ENCODE measurements around the gene RIBC2.
"Not testable (repeated sequence)": the region's sequence is repeated elsewhere in the genome, so short reads cannot be mapped to it uniquely, and the experiment has no call there.

Gene RIBC2

GRCh38 chr22:45444168-45444567 is 30.7 kb downstream of the RIBC2 start:
- peak; percentile 76 to 87 for DNase-seq
- Histone ChIP-seq H4K91ac (ENCODE audit: low read depth, low read length) (peak overlapping the region; percentile 99), H2AK5ac (ENCODE audit: low read length) (peak overlapping the region; percentile 99), H3K4ac (ENCODE audit: low read depth, low read length) (peak overlapping the region; percentile 81), H3K9me3 (ENCODE audit: insufficient read depth, low read depth, low read length) (peaks cover 1% of the 10 kb centered on the region), H3K23ac (ENCODE audit: low read length) (no peak overlapping the region), H3K4me3 (ENCODE audit: low read depth, low read length) (no peak overlapping the region), H3K18ac (ENCODE audit: low read length) (peak overlapping the region; percentile 97), H3K36me3 (ENCODE audit: control insufficient read depth in 1 of 2, insufficient read depth in 2 of 2, low read length in 2 of 2) (no peaks in the 10 kb centered on the region), H2BK120ac (ENCODE audit: insufficient read depth, low read length, poor library complexity) (peak overlapping the region; percentile 99), H3K27ac (ENCODE audit: low read depth, low read length) (peak overlapping the region; percentile 97), H3K14ac (ENCODE audit: low read length) (peak overlapping the region; percentile 99), H2BK12ac (ENCODE audit: low read length) (peak overlapping the region; percentile 96), H3K4me2 (ENCODE audit: low read length) (peak overlapping the region; percentile 17), H3K9ac (ENCODE audit: low read length) (peak overlapping the region; percentile 0), H3K27me3 (ENCODE audit: insufficient read depth, low read length) (no peaks in the 10 kb centered on the region), H3K4me1 (ENCODE audit: control insufficient read depth in 1 of 2, insufficient read depth in 2 of 2, low read length in 2 of 2) (peaks cover 45 to 49% of the 10 kb centered on the region in 2 experiments), H2BK5ac (ENCODE audit: low read depth, low read length, poor library complexity) (peak overlapping the region; percentile 98), H2AFZ (ENCODE audit: insufficient read depth, low read length, poor library complexity) (no peak overlapping the region), H3K79me1 (ENCODE audit: low read length) (peaks cover 67% of the 10 kb centered on the region), H4K12ac (ENCODE audit: low read depth, low read length) (peak overlapping the region; percentile 0), H4K8ac (ENCODE audit: low read depth, low read length) (peak overlapping the region; percentile 40), H3K79me2 (ENCODE audit: control insufficient read depth, insufficient read depth, low read length, poor library complexity) (peaks cover 8% of the 10 kb centered on the region)
- no CpG with 5 or more reads among the region's 3 CpGs for WGBS (ENCODE audit: extremely low coverage, insufficient coverage, insufficient read length)

DNA sequence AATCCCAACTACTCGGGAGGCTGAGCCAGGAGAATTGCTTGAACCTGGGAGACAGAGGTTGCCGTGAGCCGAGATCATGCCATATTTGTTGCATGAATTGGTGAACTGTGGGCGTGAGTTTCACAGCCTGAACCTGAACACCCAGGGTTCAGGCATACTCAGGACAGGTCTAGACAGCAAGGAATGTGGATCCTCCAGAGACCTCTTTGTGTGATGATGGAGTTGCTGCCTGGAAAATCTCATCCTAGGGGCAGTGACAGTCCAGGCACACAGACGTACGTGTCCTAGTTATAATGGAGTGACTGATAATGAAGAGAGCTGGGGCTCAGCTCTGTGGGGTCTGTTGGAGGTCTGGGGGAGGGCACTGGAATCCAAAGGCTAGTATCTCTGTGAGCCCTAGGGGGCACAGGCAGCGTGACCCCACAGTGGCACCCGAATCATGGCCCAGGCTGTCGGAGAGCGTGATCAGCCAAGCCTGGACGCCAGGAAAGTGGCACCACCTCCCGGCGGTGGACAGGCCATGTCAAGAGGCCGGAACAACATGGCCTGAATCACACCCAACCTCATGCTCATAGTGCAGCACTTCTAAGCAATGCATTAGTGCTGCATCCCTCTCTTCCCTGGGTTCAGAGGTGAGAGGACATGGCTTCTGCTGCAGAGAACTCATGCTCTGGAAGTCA is 31.7 kb downstream of the RIBC2 start:
- H3K4me3 ChIP-seq (ENCODE audit: low read depth, low read length): no peak overlapping the region
- peak; percentile 89 to 92 for DNase-seq
- H2BK120ac ChIP-seq (ENCODE audit: insufficient read depth, low read length, poor library complexity): peak overlapping the region; percentile 99
- H3K79me1 ChIP-seq (ENCODE audit: low read length): peaks cover 67% of the 10 kb centered on the region
- no CpG with 5 or more reads among the region's 14 CpGs for WGBS (ENCODE audit: extremely low coverage, insufficient coverage, insufficient read length)
- no peak overlapping the region for H3K4me2 ChIP-seq (ENCODE audit: low read length)
- H3K79me2 ChIP-seq (ENCODE audit: control insufficient read depth, insufficient read depth, low read length, poor library complexity): peaks cover 8% of the 10 kb centered on the region
- H3K4me1 ChIP-seq (ENCODE audit: control insufficient read depth in 1 of 2, insufficient read depth in 2 of 2, low read length in 2 of 2): peaks cover 45 to 49% of the 10 kb centered on the region in 2 experiments
- H4K8ac ChIP-seq (ENCODE audit: low read depth, low read length): peak overlapping the region; percentile 85
- no peaks in the 10 kb centered on the region for H3K36me3 ChIP-seq (ENCODE audit: control insufficient read depth in 1 of 2, insufficient read depth in 2 of 2, low read length in 2 of 2)
- peak overlapping the region; percentile 99 for H2BK5ac ChIP-seq (ENCODE audit: low read depth, low read length, poor library complexity)
- H2AFZ ChIP-seq (ENCODE audit: insufficient read depth, low read length, poor library complexity): no peak overlapping the region
- H3K27ac ChIP-seq (ENCODE audit: low read depth, low read length): peak overlapping the region; percentile 97
- H3K9me3 ChIP-seq (ENCODE audit: insufficient read depth, low read depth, low read length): peaks cover 1% of the 10 kb centered on the region
- no peak overlapping the region for H3K23ac ChIP-seq (ENCODE audit: low read length)
- H2AK5ac ChIP-seq (ENCODE audit: low read length): peak overlapping the region; percentile 91
- no peak overlapping the region for H4K12ac ChIP-seq (ENCODE audit: low read depth, low read length)
- no peaks in the 10 kb centered on the region for H3K27me3 ChIP-seq (ENCODE audit: insufficient read depth, low read length)
- no peak overlapping the region for H3K9ac ChIP-seq (ENCODE audit: low read length)
- peak overlapping the region; percentile 93 for H3K14ac ChIP-seq (ENCODE audit: low read length)
- peak overlapping the region; percentile 99 for H4K91ac ChIP-seq (ENCODE audit: low read depth, low read length)
- peak overlapping the region; percentile 11 for H3K4ac ChIP-seq (ENCODE audit: low read depth, low read length)
- H3K18ac ChIP-seq (ENCODE audit: low read length): peak overlapping the region; percentile 96
- H2BK12ac ChIP-seq (ENCODE audit: low read length): peak overlapping the region; percentile 43

GRCh38 chr22:45446216-45446615 is 32.7 kb downstream of the RIBC2 start:
- Histone ChIP-seq H3K14ac (ENCODE audit: low read length) (peak overlapping the region; percentile 55), H3K79me2 (ENCODE audit: control insufficient read depth, insufficient read depth, low read length, poor library complexity) (peaks cover 8% of the 10 kb centered on the region), H3K36me3 (ENCODE audit: control insufficient read depth in 1 of 2, insufficient read depth in 2 of 2, low read length in 2 of 2) (no peaks in the 10 kb centered on the region), H3K9ac (ENCODE audit: low read length) (no peak overlapping the region), H3K79me1 (ENCODE audit: low read length) (peaks cover 66% of the 10 kb centered on the region), H4K8ac (ENCODE audit: low read depth, low read length) (peak overlapping the region; percentile 61), H4K12ac (ENCODE audit: low read depth, low read length) (no peak overlapping the region), H2BK120ac (ENCODE audit: insufficient read depth, low read length, poor library complexity) (peak overlapping the region; percentile 89), H2BK12ac (ENCODE audit: low read length) (peak overlapping the region; percentile 88), H2BK5ac (ENCODE audit: low read depth, low read length, poor library complexity) (peak overlapping the region; percentile 99), H3K18ac (ENCODE audit: low read length) (peak overlapping the region; percentile 78), H3K27ac (ENCODE audit: low read depth, low read length) (peak overlapping the region; percentile 97), H3K27me3 (ENCODE audit: insufficient read depth, low read length) (no peaks in the 10 kb centered on the region), H2AK5ac (ENCODE audit: low read length) (peak overlapping the region; percentile 85), H3K9me3 (ENCODE audit: insufficient read depth, low read depth, low read length) (peaks cover 1% of the 10 kb centered on the region), H3K4me3 (ENCODE audit: low read depth, low read length) (no peak overlapping the region), H4K91ac (ENCODE audit: low read depth, low read length) (peak overlapping the region; percentile 99), H3K4me2 (ENCODE audit: low read length) (no peak overlapping the region), H2AFZ (ENCODE audit: insufficient read depth, low read length, poor library complexity) (peak overlapping the region; percentile 8), H3K23ac (ENCODE audit: low read length) (no peak overlapping the region), H3K4ac (ENCODE audit: low read depth, low read length) (peak overlapping the region; percentile 57), H3K4me1 (ENCODE audit: control insufficient read depth in 1 of 2, insufficient read depth in 2 of 2, low read length in 2 of 2) (peaks cover 44 to 48% of the 10 kb centered on the region in 2 experiments)
- DNase-seq: peak; percentile 82 to 85
- no CpG with 5 or more reads among the region's 5 CpGs for WGBS (ENCODE audit: extremely low coverage, insufficient coverage, insufficient read length)

DNA sequence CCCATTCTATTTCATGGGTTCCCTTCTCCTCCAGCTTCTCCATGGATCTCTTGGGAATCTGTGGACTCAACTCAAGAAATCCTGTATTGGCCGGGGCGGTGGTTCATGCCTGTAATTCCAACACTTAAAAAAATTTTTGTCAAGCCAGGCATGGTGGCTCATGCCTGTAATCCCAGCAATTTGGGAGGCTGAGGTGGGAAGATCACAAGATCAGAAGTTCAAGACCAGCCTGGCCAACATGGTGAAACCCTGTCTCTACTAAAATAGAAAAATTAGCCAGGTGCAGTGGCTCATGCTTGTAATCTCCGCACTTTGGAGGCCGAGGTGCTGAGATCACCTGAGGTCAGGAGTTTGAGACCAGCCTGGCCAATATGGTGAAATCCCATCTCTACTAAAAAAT is 34.1 kb downstream of the RIBC2 start:
- Histone ChIP-seq H3K4ac (ENCODE audit: low read depth, low read length) (peak overlapping the region; percentile 59), H3K4me1 (ENCODE audit: control insufficient read depth in 1 of 2, insufficient read depth in 2 of 2, low read length in 2 of 2) (peaks cover 38 to 41% of the 10 kb centered on the region in 2 experiments), H2BK120ac (ENCODE audit: insufficient read depth, low read length, poor library complexity) (peak overlapping the region; percentile 22), H4K91ac (ENCODE audit: low read depth, low read length) (peak overlapping the region; percentile 75), H3K79me1 (ENCODE audit: low read length) (peaks cover 56% of the 10 kb centered on the region), H2BK12ac (ENCODE audit: low read length) (peak overlapping the region; percentile 64)
- H4K12ac ChIP-seq (ENCODE audit: low read depth, low read length); H3K4me2 ChIP-seq (ENCODE audit: low read length); H3K4me3 ChIP-seq (ENCODE audit: low read depth, low read length); H3K9ac ChIP-seq (ENCODE audit: low read length); H4K8ac ChIP-seq (ENCODE audit: low read depth, low read length); H3K27ac ChIP-seq (ENCODE audit: low read depth, low read length); H3K36me3 ChIP-seq (ENCODE audit: control insufficient read depth in 1 of 2, insufficient read depth in 2 of 2, low read length in 2 of 2); H3K79me2 ChIP-seq (ENCODE audit: control insufficient read depth, insufficient read depth, low read length, poor library complexity); H3K27me3 ChIP-seq (ENCODE audit: insufficient read depth, low read length); H2AFZ ChIP-seq (ENCODE audit: insufficient read depth, low read length, poor library complexity); H3K14ac ChIP-seq (ENCODE audit: low read length); H2AK5ac ChIP-seq (ENCODE audit: low read length); H3K23ac ChIP-seq (ENCODE audit: low read length); H3K18ac ChIP-seq (ENCODE audit: low read length); H2BK5ac ChIP-seq (ENCODE audit: low read depth, low read length, poor library complexity); H3K9me3 ChIP-seq (ENCODE audit: insufficient read depth, low read depth, low read length): not testable (repeated sequence)
- WGBS (ENCODE audit: extremely low coverage, insufficient coverage, insufficient read length): no CpG with 5 or more reads among the region's 4 CpGs
- DNase-seq: peak; percentile 90 to 92
